Mesendoderm (in vitro differentiated cells): Measurements from ENCODE around the gene DENND4A. TPM values are rescaled to one million over a fixed set of nuclear protein-coding genes. Genes with fewer than 3 reads are reported as not detected.

ENCODE experiments used
- DNase-seq: peaks from one replicate; pipeline ENCODE4 v3.0.0; 2013
- H2AK5ac ChIP-seq: 2 replicates; pipeline ENCODE4 v1.6.1; 2013; ENCODE audit warnings: low read length, inconsistent platforms
- H2BK120ac ChIP-seq: 2 replicates; pipeline ENCODE4 v1.6.1; 2013; ENCODE audit warnings: low read depth, mild to moderate bottlenecking, low read length, moderate library complexity, mixed read lengths
- H2BK15ac ChIP-seq: replicated peaks from 2 replicates; pipeline ENCODE4 v1.6.1; 2013; ENCODE audit warnings: low read depth, mild to moderate bottlenecking, moderate library complexity
- H2BK5ac ChIP-seq: 2 replicates; pipeline ENCODE4 v1.6.1; 2013; ENCODE audit warnings: low read length, inconsistent platforms
- H3K18ac ChIP-seq: 2 replicates; pipeline ENCODE4 v1.6.1; 2013; ENCODE audit warnings: mild to moderate bottlenecking, low read length, mixed read lengths
- H3K23ac ChIP-seq: one replicate; pipeline ENCODE4 v1.6.1; 2013; ENCODE audit warnings: low read length
- H3K27ac ChIP-seq: 2 replicates; pipeline ENCODE4 v1.5.1; 2013; ENCODE audit warnings: low read depth, mild to moderate bottlenecking, inconsistent platforms, low read length, moderate library complexity
- H3K27me3 ChIP-seq: 2 replicates; pipeline ENCODE4 v1.6.1; 2013; ENCODE audit warnings: low read length, control low read depth, mild to moderate bottlenecking, inconsistent platforms; ENCODE audit not compliant: insufficient read depth, poor library complexity
- H3K36me3 ChIP-seq: 2 replicates; pipeline ENCODE4 v1.6.1; 2013; ENCODE audit warnings: low read length, inconsistent platforms; ENCODE audit not compliant: control insufficient read depth, insufficient read depth
- H3K4ac ChIP-seq: one replicate; pipeline ENCODE4 v1.6.1; 2013; ENCODE audit warnings: low read depth, mild to moderate bottlenecking, low read length, moderate library complexity
- H3K4me1 ChIP-seq: 2 replicates; pipeline ENCODE4 v1.6.1; 2013; ENCODE audit warnings: low read depth, low read length, inconsistent platforms; ENCODE audit not compliant: control insufficient read depth
- H3K4me2 ChIP-seq: 2 replicates; pipeline ENCODE4 v1.6.1; 2013; ENCODE audit warnings: low read length
- H3K4me3 ChIP-seq: 2 replicates; pipeline ENCODE4 v1.5.1; 2013; ENCODE audit warnings: mild to moderate bottlenecking, low read length
- H3K56ac ChIP-seq: one replicate; pipeline ENCODE4 v1.6.1; 2013; ENCODE audit warnings: low read length
- H3K79me1 ChIP-seq: 2 replicates; pipeline ENCODE4 v1.6.1; 2013; ENCODE audit warnings: low read length, inconsistent platforms
- H3K79me2 ChIP-seq: 2 replicates; pipeline ENCODE4 v1.6.1; 2013; ENCODE audit warnings: mild to moderate bottlenecking, low read length; ENCODE audit not compliant: control insufficient read depth, insufficient read depth
- H3K9ac ChIP-seq: 2 replicates; pipeline ENCODE4 v1.6.1; 2013; ENCODE audit warnings: low read length, inconsistent platforms
- H4K5ac ChIP-seq: one replicate; pipeline ENCODE4 v1.6.1; 2013; ENCODE audit warnings: low read length
- H4K8ac ChIP-seq: one replicate; pipeline ENCODE4 v1.6.1; 2013; ENCODE audit warnings: low read depth, mild to moderate bottlenecking, control low read depth, low read length, moderate library complexity
- WGBS: extraction: QIAGEN DNeasy Blood & Tissue Kit; methylation state at CpG from one replicate; pipeline ENCODE4 v1.1.7; 2013; ENCODE audit warnings: low lambda C conversion rate, missing lambda C conversion rate; ENCODE audit not compliant: insufficient coverage; ENCODE audit errors: extremely low coverage; 5-methylcytosine and 5-hydroxymethylcytosine counted together
- polyA plus RNA-seq, 2 experiments: library from polyadenylated mRNA; stranded (reverse); fragments of 200-250 nt; gene quantifications; one replicate each; pipeline ENCODE4 v1.2.3, GENCODE V29; 2013

DENND4A gene
- polyA plus RNA-seq (2013, experiment 1 of 2) = 1.9 TPM
- 1.9 TPM for polyA plus RNA-seq (2013, experiment 2 of 2)

DNA sequence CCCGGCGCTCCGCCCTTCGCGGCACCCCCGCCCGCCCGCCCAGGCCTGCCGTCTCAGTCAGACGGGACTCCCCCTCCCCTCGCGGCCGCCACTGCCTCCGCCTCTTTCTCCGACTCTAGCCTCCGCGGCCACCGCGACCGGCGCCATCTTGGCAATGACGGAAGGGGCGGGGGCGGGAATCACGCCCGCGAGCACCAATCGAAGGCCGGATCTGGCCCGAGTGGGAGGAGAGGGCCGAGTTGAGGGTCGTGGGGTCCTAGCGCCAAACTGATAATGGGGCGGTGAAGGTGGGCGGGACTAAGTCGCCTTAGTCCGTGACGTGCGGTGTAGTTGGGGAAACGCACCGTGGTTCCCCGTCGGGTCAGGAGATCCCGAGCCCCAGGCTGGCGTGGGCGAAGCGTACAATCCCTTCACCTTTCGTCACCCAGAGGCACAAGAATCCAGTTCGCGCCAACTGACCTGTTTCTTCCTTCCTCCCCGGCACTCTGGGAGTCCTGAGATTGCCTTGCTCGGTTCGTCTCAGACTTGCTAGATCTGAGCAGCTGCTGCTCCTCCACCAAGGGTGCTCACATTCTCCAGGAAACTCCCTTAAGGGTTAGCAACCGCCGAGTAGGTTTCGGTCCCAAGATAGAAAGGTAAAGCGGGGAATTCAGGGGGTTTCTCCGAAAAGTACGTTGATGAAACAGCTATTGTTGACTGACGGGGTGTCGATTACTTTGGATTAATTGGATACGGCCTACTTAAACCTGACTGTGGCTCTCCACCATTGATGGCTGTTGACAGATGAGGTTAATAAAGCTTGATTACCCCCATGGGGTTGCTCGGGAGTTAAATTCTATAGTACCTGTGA lies at the start of gene DENND4A:
TSS of gene DENND4A (minus strand) at position 156 of the 850 bp plus-strand sequence. CDS start 35,843 bp downstream, outside the sequence.
- no CpG with 5 or more reads among the region's 63 CpGs for WGBS
- Histone ChIP-seq H3K23ac (no peak within 1 kb of the TSS), H3K18ac (no peak within 1 kb of the TSS), H3K4me1 (peaks cover 3% of the 10 kb centered on the region), H3K9ac (peak within 1 kb of the TSS; percentile 92), H3K79me2 (no peaks in the 10 kb centered on the region), H3K56ac (peak within 1 kb of the TSS; percentile 99), H3K4me2 (peak within 1 kb of the TSS; percentile 89), H2BK15ac (no peak within 1 kb of the TSS), H3K27me3 (no peaks in the 10 kb centered on the region), H3K27ac (peak within 1 kb of the TSS; percentile 62), H4K5ac (no peak within 1 kb of the TSS), H3K4me3 (peak within 1 kb of the TSS; percentile 88), H4K8ac (no peak within 1 kb of the TSS), H2AK5ac (no peak within 1 kb of the TSS), H2BK5ac (peak within 1 kb of the TSS; percentile 66), H2BK120ac (no peak within 1 kb of the TSS), H3K36me3 (no peaks in the 10 kb centered on the region), H3K4ac (no peak within 1 kb of the TSS), H3K79me1 (no peaks in the 10 kb centered on the region)
- DNase-seq = peak; percentile 99

DNA sequence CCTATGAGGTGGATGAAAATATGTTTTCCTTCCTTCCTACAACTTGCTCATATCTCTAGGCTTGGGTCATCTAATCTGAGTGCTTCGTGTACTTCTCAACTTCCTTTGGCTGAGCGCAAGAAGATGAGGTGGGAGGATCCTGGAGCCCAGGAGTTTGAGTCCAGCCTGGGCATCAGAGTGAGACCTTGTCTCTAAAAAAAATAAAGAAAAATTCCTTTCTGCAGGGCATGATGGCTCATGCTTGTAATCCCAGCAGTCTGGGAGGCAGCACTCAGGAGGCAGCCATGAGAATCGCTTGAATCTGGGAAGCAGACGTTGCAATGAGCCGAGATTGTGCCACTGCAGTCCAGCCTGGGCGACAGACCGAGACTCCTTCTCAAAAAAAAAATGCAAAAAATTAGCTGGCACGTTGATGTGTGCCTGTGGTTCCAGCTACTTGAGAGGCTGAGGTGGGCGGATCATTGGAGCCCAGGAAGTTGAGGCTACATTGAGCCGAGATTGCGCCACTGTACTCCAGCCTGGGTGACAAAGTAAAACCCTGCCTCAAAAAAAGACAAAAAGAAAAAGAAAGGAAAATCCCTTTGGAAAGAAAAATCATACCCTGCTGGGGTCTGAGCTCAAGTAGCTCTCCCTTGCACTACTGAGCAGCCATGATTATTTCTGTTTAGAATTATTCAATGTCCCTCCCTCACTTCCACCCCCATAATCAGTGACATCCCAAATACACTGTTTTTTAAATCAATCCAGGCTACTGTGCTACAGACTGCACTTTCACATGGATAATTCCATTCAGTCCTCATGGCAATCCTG lies 49.2 kb upstream of the DENND4A start:
- Histone ChIP-seq H3K4ac (no peak overlapping the region), H3K79me2 (no peaks in the 10 kb centered on the region), H4K5ac (no peak overlapping the region), H3K23ac (no peak overlapping the region), H3K4me1 (no peaks in the 10 kb centered on the region), H2BK5ac (no peak overlapping the region), H2BK120ac (no peak overlapping the region), H2BK15ac (no peak overlapping the region), H3K9ac (no peak overlapping the region), H3K4me2 (no peak overlapping the region), H4K8ac (no peak overlapping the region), H3K27ac (no peak overlapping the region), H3K79me1 (no peaks in the 10 kb centered on the region), H3K27me3 (no peaks in the 10 kb centered on the region), H3K36me3 (no peaks in the 10 kb centered on the region), H3K56ac (no peak overlapping the region), H2AK5ac (no peak overlapping the region), H3K4me3 (no peak overlapping the region), H3K18ac (no peak overlapping the region)
- WGBS = no CpG with 5 or more reads among the region's 11 CpGs
- DNase-seq = no peak

DNA sequence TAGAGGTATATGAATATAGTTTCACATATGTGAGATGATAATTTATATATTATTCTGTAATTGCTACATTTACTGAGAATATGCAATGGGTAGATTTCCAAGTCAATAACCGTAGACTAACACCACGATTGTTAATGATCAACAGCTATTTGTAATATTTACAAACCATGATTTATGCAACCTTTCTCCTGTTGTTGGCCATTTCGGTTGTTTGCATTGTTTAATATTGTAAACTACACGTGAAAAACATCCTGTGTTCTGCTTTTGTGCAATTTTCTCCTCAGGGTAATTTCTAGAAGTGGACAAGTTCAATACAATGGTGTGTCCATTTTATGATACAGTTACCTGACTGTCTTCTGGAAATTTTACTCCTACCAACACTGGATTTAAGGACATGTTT lies 47.9 kb upstream of the DENND4A start:
- Histone ChIP-seq H2AK5ac (no peak overlapping the region), H3K56ac (no peak overlapping the region), H3K27me3 (no peaks in the 10 kb centered on the region), H4K8ac (no peak overlapping the region), H3K4me2 (no peak overlapping the region), H3K79me1 (no peaks in the 10 kb centered on the region), H4K5ac (no peak overlapping the region), H3K4me1 (no peaks in the 10 kb centered on the region), H3K18ac (no peak overlapping the region), H2BK15ac (no peak overlapping the region), H3K27ac (no peak overlapping the region), H3K9ac (no peak overlapping the region), H2BK5ac (no peak overlapping the region), H3K36me3 (no peaks in the 10 kb centered on the region), H3K23ac (no peak overlapping the region), H3K4ac (no peak overlapping the region), H3K79me2 (no peaks in the 10 kb centered on the region), H2BK120ac (no peak overlapping the region), H3K4me3 (no peak overlapping the region)
- DNase-seq = no peak
- no CpG with 5 or more reads among the region's 4 CpGs for WGBS

DNA sequence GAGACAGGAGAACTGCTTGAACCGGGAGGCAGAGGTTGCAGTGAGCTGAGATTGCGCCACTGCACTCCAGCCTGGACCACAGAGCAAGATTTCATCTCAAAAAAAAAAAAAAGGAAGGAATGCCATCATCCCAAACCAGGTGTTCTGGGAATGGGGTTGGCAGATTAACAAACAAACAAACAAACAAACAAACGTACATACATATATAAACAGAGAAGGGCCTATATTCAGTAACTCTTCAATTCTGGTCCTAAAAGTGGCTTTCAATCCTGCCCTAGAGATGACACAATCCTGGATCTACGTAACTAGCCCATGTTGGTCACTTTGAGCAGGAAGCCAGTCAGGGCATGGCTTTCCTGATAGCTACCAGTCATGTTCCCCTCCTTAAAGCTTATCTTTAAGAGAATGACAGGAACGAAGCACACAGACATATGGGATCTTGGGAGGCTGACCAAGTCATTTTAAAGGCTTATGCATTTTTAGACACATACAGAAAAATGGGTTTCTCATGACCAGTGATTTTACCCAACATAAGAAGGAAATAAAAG lies 47.3 kb upstream of the DENND4A start:
- H3K36me3 ChIP-seq = no peaks in the 10 kb centered on the region
- no peaks in the 10 kb centered on the region for H3K79me2 ChIP-seq
- no peak overlapping the region for H3K4ac ChIP-seq
- H4K5ac ChIP-seq = no peak overlapping the region
- H3K4me1 ChIP-seq = no peaks in the 10 kb centered on the region
- H2BK120ac ChIP-seq = no peak overlapping the region
- no peaks in the 10 kb centered on the region for H3K79me1 ChIP-seq
- DNase-seq = no peak
- no peak overlapping the region for H2BK5ac ChIP-seq
- no peak overlapping the region for H3K4me3 ChIP-seq
- no peak overlapping the region for H3K18ac ChIP-seq
- no CpG with 5 or more reads among the region's 5 CpGs for WGBS
- H2BK15ac ChIP-seq = no peak overlapping the region
- H3K23ac ChIP-seq = no peak overlapping the region
- no peak overlapping the region for H3K56ac ChIP-seq
- no peak overlapping the region for H3K27ac ChIP-seq
- H3K4me2 ChIP-seq = no peak overlapping the region
- no peak overlapping the region for H3K9ac ChIP-seq
- H4K8ac ChIP-seq = no peak overlapping the region
- no peaks in the 10 kb centered on the region for H3K27me3 ChIP-seq
- no peak overlapping the region for H2AK5ac ChIP-seq

DNA sequence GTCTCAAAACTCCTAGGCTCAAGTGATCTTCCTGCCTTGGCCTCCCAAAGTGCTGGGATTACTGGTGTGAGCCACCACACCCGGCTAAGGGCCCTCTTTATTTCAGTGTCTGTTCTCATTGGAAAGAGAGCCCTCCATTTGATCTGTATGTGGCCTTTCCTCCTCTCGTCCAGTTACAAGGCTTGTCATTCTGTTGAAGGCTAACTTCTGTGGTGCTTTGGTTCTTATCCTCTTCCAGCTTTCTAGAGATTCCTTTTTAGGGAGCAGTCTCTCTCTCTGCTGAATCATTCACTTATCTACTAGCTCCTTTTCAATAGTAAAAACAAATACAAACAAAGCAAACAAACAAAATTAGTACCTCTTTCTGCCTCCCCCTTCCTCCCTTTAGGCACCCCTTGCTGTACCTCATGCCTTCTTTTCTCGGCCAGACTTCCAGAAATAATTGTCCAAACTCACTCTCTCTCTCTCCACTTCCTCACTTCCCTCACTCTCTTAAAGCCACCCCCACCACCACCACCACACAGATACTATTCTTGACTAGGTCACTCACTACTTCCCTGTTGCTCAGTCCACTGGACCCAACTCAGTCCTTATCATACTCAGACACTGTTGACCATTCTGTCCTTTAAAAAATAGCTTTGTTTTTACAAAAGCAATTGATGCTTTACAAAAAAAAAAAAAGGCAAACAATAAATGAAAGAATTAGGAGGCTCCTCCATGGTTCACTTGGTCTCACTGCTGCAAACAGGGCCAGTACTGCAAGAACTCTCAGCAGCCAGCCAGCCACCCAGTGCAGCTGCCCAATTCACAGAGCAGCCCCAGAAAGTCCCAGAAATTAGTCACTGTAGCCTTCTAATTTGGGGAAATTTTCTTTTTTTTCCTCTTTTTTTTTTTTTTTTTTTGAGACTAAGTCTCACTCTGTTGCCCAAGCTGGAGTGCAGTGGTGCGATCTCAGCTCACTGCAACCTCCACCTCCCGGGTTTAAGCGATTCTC lies 45.5 kb upstream of the DENND4A start:
- Histone ChIP-seq H2BK15ac (no peak overlapping the region), H3K36me3 (no peaks in the 10 kb centered on the region), H3K23ac (no peak overlapping the region), H4K5ac (no peak overlapping the region), H3K18ac (no peak overlapping the region), H2BK5ac (no peak overlapping the region), H3K4ac (no peak overlapping the region), H3K79me1 (no peaks in the 10 kb centered on the region), H3K4me1 (no peaks in the 10 kb centered on the region), H3K56ac (no peak overlapping the region), H3K4me3 (no peak overlapping the region), H3K9ac (no peak overlapping the region), H3K4me2 (no peak overlapping the region), H2BK120ac (no peak overlapping the region), H3K27me3 (no peaks in the 10 kb centered on the region), H3K27ac (no peak overlapping the region), H3K79me2 (no peaks in the 10 kb centered on the region), H4K8ac (no peak overlapping the region), H2AK5ac (no peak overlapping the region)
- no peak for DNase-seq
- no CpG with 5 or more reads among the region's 6 CpGs for WGBS
